Astrocyte of the spinal cord (primary cell): Measurements from ENCODE around the gene SPSB3.

Experiments used
- DNase-seq: peaks from one replicate; pipeline ENCODE4 v3.0.0; 2011; ENCODE audit warnings: low read depth, low spot score
- H3K4me3 ChIP-seq: 2 replicates; pipeline ENCODE4 v1.5.1; 2011; ENCODE audit warnings: low read depth, mild to moderate bottlenecking, low read length, moderate library complexity
- CTCF ChIP-seq: IDR thresholded peaks from 2 replicates; pipeline ENCODE4 v1.5.1; 2012; ENCODE audit warnings: low read depth, mild to moderate bottlenecking, low read length, inconsistent platforms
- in situ Hi-C: cut with HindIII; loops from 2 replicates; pipeline ENCODE4 v1.10.0; 2017; ENCODE audit warnings: low sequenced_read_pairs

The SPSB3 gene

GRCh38 chr16:1731603-1732002, 50.8 kb downstream of the SPSB3 start:
- in situ Hi-C loops, result no loop called here
- no peak overlapping the region for H3K4me3 ChIP-seq
- no peak for TF ChIP-seq CTCF
- DNase-seq, result no peak

- TF ChIP-seq CTCF, result no peak
- no peak overlapping the region for H3K4me3 ChIP-seq
- in situ Hi-C loops, result no loop called here
- DNase-seq, result no peak
Measured at GRCh38 chr16:1731073-1731472, 51.3 kb downstream of the SPSB3 start.

- H3K4me3 ChIP-seq, result no peak overlapping the region
- TF ChIP-seq CTCF, result no peak
- in situ Hi-C loops, result no loop called here
- DNase-seq, result no peak
Measured at GRCh38 chr16:1729445-1729844, 52.9 kb downstream of the SPSB3 start.

GRCh38 chr16:1729026-1729425, 53.3 kb downstream of the SPSB3 start:
- no peak for DNase-seq
- in situ Hi-C loops, result no loop called here
- no peak for TF ChIP-seq CTCF
- no peak overlapping the region for H3K4me3 ChIP-seq

- TF ChIP-seq CTCF, result no peak
- in situ Hi-C loops, result no loop called here
- H3K4me3 ChIP-seq, result no peak overlapping the region
- no peak for DNase-seq
Measured at GRCh38 chr16:1727651-1728624, 54.4 kb downstream of the SPSB3 start.
